H9 (cell line): Measurements from ENCODE around the gene ENTPD6. TPM values are rescaled to one million over a fixed set of nuclear protein-coding genes. Genes with fewer than 3 reads are reported as not detected.

Source experiments
- DNase-seq: peaks from one replicate; pipeline ENCODE4 v3.0.0-alpha.2; 2017
- H2AFZ ChIP-seq: one replicate; pipeline ENCODE4 v1.6.1; 2013; ENCODE audit warnings: mild to moderate bottlenecking, low read length, control low read depth, moderate library complexity
- H2AK5ac ChIP-seq: 2 replicates; pipeline ENCODE4 v1.6.1; 2013; ENCODE audit warnings: low read length, control low read depth, mixed read lengths; ENCODE audit not compliant: insufficient read length
- H2BK120ac ChIP-seq: one replicate; pipeline ENCODE4 v1.6.1; 2013; ENCODE audit warnings: low read depth, mild to moderate bottlenecking, low read length, control low read depth, inconsistent platforms; ENCODE audit not compliant: poor library complexity, severe bottlenecking
- H2BK12ac ChIP-seq: 2 replicates; pipeline ENCODE4 v1.6.1; 2013; ENCODE audit warnings: low read length, control low read depth, mixed read lengths, low read depth; ENCODE audit not compliant: insufficient read length
- H2BK15ac ChIP-seq: 2 replicates; pipeline ENCODE4 v1.6.1; 2013; ENCODE audit warnings: low read depth, low read length, control low read depth
- H2BK20ac ChIP-seq: one replicate; pipeline ENCODE4 v1.6.1; 2013; ENCODE audit warnings: low read depth, mild to moderate bottlenecking, low read length, control low read depth, inconsistent platforms; ENCODE audit not compliant: poor library complexity, severe bottlenecking
- H2BK5ac ChIP-seq: 2 replicates; pipeline ENCODE4 v1.6.1; 2013; ENCODE audit warnings: low read length, control low read depth, mixed read lengths; ENCODE audit not compliant: insufficient read length
- H3K14ac ChIP-seq: 2 replicates; pipeline ENCODE4 v1.6.1; 2013; ENCODE audit warnings: low read length, control low read depth; ENCODE audit not compliant: insufficient read depth
- H3K18ac ChIP-seq: 2 replicates; pipeline ENCODE4 v1.6.1; 2013; ENCODE audit warnings: low read depth, mild to moderate bottlenecking, mixed read lengths, low read length, control low read depth; ENCODE audit not compliant: insufficient read length
- H3K23ac ChIP-seq: 2 replicates; pipeline ENCODE4 v1.6.1; 2013; ENCODE audit warnings: low read length, control low read depth, mixed read lengths, low read depth; ENCODE audit not compliant: insufficient read length
- H3K23me2 ChIP-seq: 2 replicates; pipeline ENCODE4 v1.6.1; 2013; ENCODE audit warnings: low read depth, mild to moderate bottlenecking, mixed read lengths, low read length, control low read depth; ENCODE audit not compliant: insufficient read length, poor library complexity, severe bottlenecking
- H3K27ac ChIP-seq: 2 replicates; pipeline ENCODE4 v1.5.1; 2013; ENCODE audit warnings: low read length, control low read depth, mixed read lengths, low read depth; ENCODE audit not compliant: insufficient read length
- H3K27me3 ChIP-seq: 2 replicates; pipeline ENCODE4 v1.6.1; 2013; ENCODE audit warnings: low read length, control low read depth, inconsistent platforms; ENCODE audit not compliant: insufficient read depth
- H3K4ac ChIP-seq: 2 replicates; pipeline ENCODE4 v1.6.1; 2013; ENCODE audit warnings: low read depth, mild to moderate bottlenecking, control low read depth, inconsistent platforms, low read length, moderate library complexity
- H3K4me1 ChIP-seq: 2 replicates; pipeline ENCODE4 v1.6.1; 2013; ENCODE audit warnings: low read length, control low read depth, inconsistent platforms; ENCODE audit not compliant: insufficient read depth
- H3K4me2 ChIP-seq: 2 replicates; pipeline ENCODE4 v1.6.1; 2013; ENCODE audit warnings: low read length, control low read depth, mixed read lengths; ENCODE audit not compliant: insufficient read length, insufficient read depth
- H3K56ac ChIP-seq: 2 replicates; pipeline ENCODE4 v1.6.1; 2013; ENCODE audit warnings: low read depth, mild to moderate bottlenecking, mixed read lengths, low read length, control low read depth; ENCODE audit not compliant: insufficient read length
- H3K79me1 ChIP-seq: 2 replicates; pipeline ENCODE4 v1.6.1; 2013; ENCODE audit warnings: low read depth, mild to moderate bottlenecking, moderate library complexity, low read length, control low read depth, inconsistent platforms; ENCODE audit not compliant: insufficient read depth, poor library complexity, severe bottlenecking
- H3K79me2 ChIP-seq: 2 replicates; pipeline ENCODE4 v1.6.1; 2013; ENCODE audit warnings: low read length, control low read depth, inconsistent platforms; ENCODE audit not compliant: insufficient read depth
- H3K9ac ChIP-seq: 2 replicates; pipeline ENCODE4 v1.6.1; 2013; ENCODE audit warnings: low read length, control low read depth, mixed read lengths; ENCODE audit not compliant: insufficient read length; ENCODE audit errors: extremely low read depth
- H3K9me3 ChIP-seq: one replicate; pipeline ENCODE4 v1.6.1; 2013; ENCODE audit warnings: low read depth, low read length, inconsistent platforms; ENCODE audit not compliant: control insufficient read depth
- H3T11ph ChIP-seq: one replicate; pipeline ENCODE4 v1.6.1; 2013; ENCODE audit warnings: mild to moderate bottlenecking, low read length, control low read depth, inconsistent platforms
- H4K20me1 ChIP-seq: one replicate; pipeline ENCODE4 v1.6.1; 2013; ENCODE audit not compliant: control insufficient read depth, insufficient read length, insufficient read depth
- H4K5ac ChIP-seq: 2 replicates; pipeline ENCODE4 v1.6.1; 2013; ENCODE audit warnings: low read depth, mild to moderate bottlenecking, mixed read lengths, low read length, control low read depth; ENCODE audit not compliant: insufficient read length
- H4K8ac ChIP-seq: replicated peaks from 2 replicates; pipeline ENCODE4 v1.6.1; 2013; ENCODE audit warnings: low read length, control low read depth, mixed read lengths, low read depth; ENCODE audit not compliant: insufficient read length
- H4K91ac ChIP-seq: 2 replicates; pipeline ENCODE4 v1.6.1; 2013; ENCODE audit warnings: low read depth, mild to moderate bottlenecking, moderate library complexity, mixed read lengths, low read length, control low read depth; ENCODE audit not compliant: insufficient read length
- H3K27ac Mint-ChIP-seq, 3 experiments: 2 replicates in 2 of 3; 3 replicates in 1 of 3; pipeline ENCODE4 v1.8.0; 2020 to 2021; ENCODE audit warnings: mixed read lengths in 3 of 3, mild to moderate bottlenecking in 1 of 3, moderate library complexity in 1 of 3
- H3K27me3 Mint-ChIP-seq: 2 replicates; pipeline ENCODE4 v1.8.0; 2021; ENCODE audit warnings: low read depth, mild to moderate bottlenecking, moderate library complexity, mixed read lengths
- H3K36me3 Mint-ChIP-seq, 3 experiments: 2 replicates in 2 of 3; 3 replicates in 1 of 3; pipeline ENCODE4 v1.8.0; 2020 to 2021; ENCODE audit warnings: low read depth in 3 of 3, mixed read lengths in 3 of 3; ENCODE audit not compliant: insufficient read depth in 1 of 3
- H3K4me1 Mint-ChIP-seq, 2 experiments: 2 replicates each; pipeline ENCODE4 v1.8.0; 2020; ENCODE audit warnings: mixed read lengths in 2 of 2
- H3K4me3 Mint-ChIP-seq, 2 experiments: 2 replicates in 1 of 2; 3 replicates in 1 of 2; pipeline ENCODE4 v1.8.0; 2020 to 2021; ENCODE audit warnings: mild to moderate bottlenecking in 2 of 2, mixed read lengths in 2 of 2, moderate library complexity in 1 of 2
- H3K9me3 Mint-ChIP-seq, 2 experiments: 2 replicates in 1 of 2; 3 replicates in 1 of 2; pipeline ENCODE4 v1.8.0; 2020; ENCODE audit warnings: mild to moderate bottlenecking in 2 of 2, mixed read lengths in 2 of 2, moderate library complexity in 1 of 2
- CTCF ChIP-seq: fragments of 200-600 bp; sonication (generic); conservative IDR thresholded peaks from 3 replicates; pipeline ENCODE4 v1.8.0; 2021; ENCODE audit warnings: antibody characterized with exemption, mild to moderate bottlenecking
- WGBS: extraction: QIAGEN DNeasy Blood & Tissue Kit; methylation state at CpG from one replicate; pipeline ENCODE4 v1.1.7; 2013; ENCODE audit warnings: missing lambda C conversion rate, low lambda C conversion rate, mixed read lengths; ENCODE audit not compliant: insufficient read length; ENCODE audit errors: extremely low coverage; 5-methylcytosine and 5-hydroxymethylcytosine counted together
- total RNA-seq: library from RNA; stranded (reverse); gene quantifications from 2 replicates; pipeline ENCODE4 v1.2.1, GENCODE V29; 2021

Gene ENTPD6
- total RNA-seq, 1 experiment from 2014 or later: 57.4 TPM

DNA sequence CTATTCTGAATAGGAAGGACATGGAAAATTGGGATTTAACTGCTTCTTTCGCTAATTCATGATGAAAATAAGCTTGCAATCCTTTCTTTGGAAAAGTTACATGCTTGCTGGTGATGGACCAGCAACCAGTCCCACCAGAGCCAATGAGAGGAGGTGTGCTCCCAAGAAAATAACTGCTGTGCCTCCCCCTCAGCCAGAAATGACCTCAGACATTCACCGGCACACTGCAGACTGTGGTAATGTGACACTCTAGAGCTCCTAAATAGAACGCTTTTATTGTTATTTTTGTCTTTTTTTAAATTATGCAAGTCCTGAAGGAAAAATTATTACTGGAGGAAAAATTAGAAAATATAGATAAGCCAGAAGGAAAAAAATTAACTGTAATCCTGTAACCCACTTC is 55.0 kb downstream of the ENTPD6 start:
- H3K9me3 Mint-ChIP-seq: no peaks in the 10 kb centered on the region
- no peak overlapping the region for H3K9ac ChIP-seq
- no peak overlapping the region; a peak in 1 of 5 replicates for H3K4me3 Mint-ChIP-seq
- no peaks in the 10 kb centered on the region for H3K4me1 ChIP-seq
- H2BK120ac ChIP-seq: no peak overlapping the region
- H3K36me3 Mint-ChIP-seq: peaks cover 4 to 12% (median 4%) of the 10 kb centered on the region in 3 experiments; a peak in 4 of 7 replicates
- H3K14ac ChIP-seq: no peak overlapping the region
- no peaks in the 10 kb centered on the region for H3K79me1 ChIP-seq
- no peak overlapping the region for H3K23ac ChIP-seq
- no peak overlapping the region for H3T11ph ChIP-seq
- H3K18ac ChIP-seq: no peak overlapping the region
- no peak overlapping the region for H4K91ac ChIP-seq
- peaks cover 5% of the 10 kb centered on the region; the same call in 1 of the 2 replicates for H3K79me2 ChIP-seq
- H2BK12ac ChIP-seq: no peak overlapping the region
- H2BK15ac ChIP-seq: no peak overlapping the region
- H3K4me1 Mint-ChIP-seq: peaks cover 39 to 46% of the 10 kb centered on the region in 2 experiments
- no peak overlapping the region for H3K27ac ChIP-seq
- no peaks in the 10 kb centered on the region; the same call in 1 of the 2 replicates for H3K27me3 ChIP-seq
- H3K4ac ChIP-seq: no peak overlapping the region
- no peak overlapping the region for H2BK5ac ChIP-seq
- TF ChIP-seq CTCF: no peak
- H2BK20ac ChIP-seq: no peak overlapping the region
- no peak overlapping the region for H3K27ac Mint-ChIP-seq
- H4K20me1 ChIP-seq: no peaks in the 10 kb centered on the region
- no peaks in the 10 kb centered on the region for H3K9me3 ChIP-seq
- WGBS: no CpG with 5 or more reads among the region's 3 CpGs
- H3K23me2 ChIP-seq: peaks cover 6% of the 10 kb centered on the region
- no peak overlapping the region for H2AFZ ChIP-seq
- no peak overlapping the region for H4K5ac ChIP-seq
- no peak overlapping the region for H3K4me2 ChIP-seq
- no peak overlapping the region for H2AK5ac ChIP-seq
- no peak for DNase-seq
- no peak overlapping the region for H3K56ac ChIP-seq
- no peak overlapping the region for H4K8ac ChIP-seq
- H3K27me3 Mint-ChIP-seq: peaks cover 13% of the 10 kb centered on the region
